GM12892 (cell line): ENCODE results near the gene COMTD1.

Source experiments
- POLR2A ChIP-seq: IDR thresholded peaks from 2 replicates; pipeline ENCODE4 v1.6.1; 2011; ENCODE audit warnings: low read depth, low read length, control low read depth
- POLR2AphosphoS5 ChIP-seq: IDR thresholded peaks from 2 replicates; pipeline ENCODE4 v1.6.1; 2011; ENCODE audit warnings: low read depth, low read length, control low read depth
- TAF1 ChIP-seq: IDR thresholded peaks from 2 replicates; pipeline ENCODE4 v1.6.1; 2011; ENCODE audit warnings: low read depth, mild to moderate bottlenecking, control low read depth, low read length, borderline replicate concordance

DNA sequence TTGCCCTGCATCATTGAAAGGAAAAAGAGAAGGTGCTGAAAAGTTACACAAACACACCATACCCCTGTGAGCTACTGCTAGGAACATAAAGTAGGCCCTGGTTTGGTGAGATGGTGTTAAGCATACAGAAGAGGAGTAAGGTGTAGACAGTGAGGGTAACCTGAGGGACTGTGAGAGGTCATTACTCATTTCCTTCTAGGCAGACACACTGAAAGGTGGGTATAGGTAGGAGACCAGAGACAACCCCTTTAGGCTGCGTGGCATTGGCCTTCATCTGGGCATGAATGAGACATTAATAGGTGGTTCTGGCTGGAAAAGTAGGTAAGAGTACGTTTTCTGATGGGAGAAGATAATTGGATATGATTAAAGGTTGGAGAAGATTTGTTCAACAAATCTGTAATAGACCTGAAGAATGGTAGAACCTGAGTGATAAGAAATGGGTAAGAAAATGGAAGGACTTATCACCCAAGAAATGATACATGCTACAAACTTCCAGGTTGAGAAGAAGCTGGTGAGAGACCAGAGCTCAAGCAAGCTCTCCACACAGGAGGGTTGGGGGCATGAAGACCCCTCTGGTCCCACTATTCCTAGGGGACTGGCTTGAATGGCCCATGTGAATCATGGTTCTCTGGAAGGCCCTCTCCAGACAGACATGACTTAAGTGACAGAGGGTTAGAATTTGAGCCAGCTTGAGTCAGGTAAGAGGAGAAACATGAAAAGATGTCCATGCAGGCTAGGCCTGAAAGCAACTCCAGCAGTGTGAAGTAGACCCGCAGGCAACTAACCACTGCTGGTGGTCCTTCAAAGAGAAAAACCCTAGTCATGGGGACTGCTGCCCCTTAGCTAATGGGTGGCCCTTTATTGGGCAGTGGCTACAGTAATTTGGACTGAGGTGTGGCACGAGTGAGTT is 3.8 kb downstream of the COMTD1 start:
- no peak for TF ChIP-seq TAF1
- TF ChIP-seq POLR2AphosphoS5 = peak; percentile 72
- TF ChIP-seq POLR2A = peak; percentile 54
